Mammary epithelial cell (primary cell): ENCODE measurements around the gene ZNF892.

Source experiments
- EZH2 ChIP-seq: IDR thresholded peaks from 2 replicates; pipeline ENCODE4 v1.6.1; 2012; ENCODE audit warnings: low read length, inconsistent platforms, borderline replicate concordance
- TF ChIP-seq, protein P1 (sequence below), 2 donors: IDR thresholded peaks in 1 of 2; conservative IDR thresholded peaks in 1 of 2; 2 replicates each; pipeline ENCODE4 v1.5.1; 2011 to 2012; ENCODE audit warnings: inconsistent platforms in 2 of 2, low read length in 2 of 2, mild to moderate bottlenecking in 2 of 2, control low read depth in 1 of 2, low read depth in 1 of 2; ENCODE audit not compliant: insufficient read depth in 1 of 2; ENCODE audit errors: extremely low read depth in 1 of 2

DNA sequence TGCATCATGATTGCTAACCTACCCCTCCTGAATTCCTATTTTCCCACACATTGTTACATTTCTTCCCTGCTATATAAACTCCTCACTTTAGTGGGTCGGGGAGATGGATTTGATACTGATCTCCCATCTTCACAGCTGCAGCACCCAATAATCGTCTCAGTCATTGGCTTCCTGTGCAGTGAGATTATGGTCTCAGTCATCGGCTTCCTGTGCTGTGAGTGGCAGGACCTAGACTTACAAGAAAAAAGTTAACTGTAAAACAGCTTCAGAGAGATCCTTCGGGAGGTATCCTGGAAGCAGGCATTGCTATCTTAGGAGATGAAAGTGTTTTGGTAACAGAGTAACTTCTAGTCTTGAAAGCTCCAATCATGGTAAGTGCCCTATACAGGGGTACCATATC lies 3.4 kb upstream of the ZNF892 start:
- TF ChIP-seq, protein P1, sequence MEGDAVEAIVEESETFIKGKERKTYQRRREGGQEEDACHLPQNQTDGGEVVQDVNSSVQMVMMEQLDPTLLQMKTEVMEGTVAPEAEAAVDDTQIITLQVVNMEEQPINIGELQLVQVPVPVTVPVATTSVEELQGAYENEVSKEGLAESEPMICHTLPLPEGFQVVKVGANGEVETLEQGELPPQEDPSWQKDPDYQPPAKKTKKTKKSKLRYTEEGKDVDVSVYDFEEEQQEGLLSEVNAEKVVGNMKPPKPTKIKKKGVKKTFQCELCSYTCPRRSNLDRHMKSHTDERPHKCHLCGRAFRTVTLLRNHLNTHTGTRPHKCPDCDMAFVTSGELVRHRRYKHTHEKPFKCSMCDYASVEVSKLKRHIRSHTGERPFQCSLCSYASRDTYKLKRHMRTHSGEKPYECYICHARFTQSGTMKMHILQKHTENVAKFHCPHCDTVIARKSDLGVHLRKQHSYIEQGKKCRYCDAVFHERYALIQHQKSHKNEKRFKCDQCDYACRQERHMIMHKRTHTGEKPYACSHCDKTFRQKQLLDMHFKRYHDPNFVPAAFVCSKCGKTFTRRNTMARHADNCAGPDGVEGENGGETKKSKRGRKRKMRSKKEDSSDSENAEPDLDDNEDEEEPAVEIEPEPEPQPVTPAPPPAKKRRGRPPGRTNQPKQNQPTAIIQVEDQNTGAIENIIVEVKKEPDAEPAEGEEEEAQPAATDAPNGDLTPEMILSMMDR (conservative IDR thresholded peaks at IDR 0.05 in 1 of 2, IDR thresholded peaks at IDR 0.05 in 1 of 2; ENCODE audit: extremely low read depth in 1 of 2, insufficient read depth in 1 of 2, low read depth in 1 of 2, low read length in 2 of 2) = no peak
- TF ChIP-seq EZH2 = no peak
